ENCODE data around the gene TSC22D4. TPM values are rescaled to one million over a fixed set of nuclear protein-coding genes. Genes with fewer than 3 reads are reported as not detected.

Gene TSC22D4
- 35.5 and 37.9 TPM in 2 replicates for total RNA-seq

DNA sequence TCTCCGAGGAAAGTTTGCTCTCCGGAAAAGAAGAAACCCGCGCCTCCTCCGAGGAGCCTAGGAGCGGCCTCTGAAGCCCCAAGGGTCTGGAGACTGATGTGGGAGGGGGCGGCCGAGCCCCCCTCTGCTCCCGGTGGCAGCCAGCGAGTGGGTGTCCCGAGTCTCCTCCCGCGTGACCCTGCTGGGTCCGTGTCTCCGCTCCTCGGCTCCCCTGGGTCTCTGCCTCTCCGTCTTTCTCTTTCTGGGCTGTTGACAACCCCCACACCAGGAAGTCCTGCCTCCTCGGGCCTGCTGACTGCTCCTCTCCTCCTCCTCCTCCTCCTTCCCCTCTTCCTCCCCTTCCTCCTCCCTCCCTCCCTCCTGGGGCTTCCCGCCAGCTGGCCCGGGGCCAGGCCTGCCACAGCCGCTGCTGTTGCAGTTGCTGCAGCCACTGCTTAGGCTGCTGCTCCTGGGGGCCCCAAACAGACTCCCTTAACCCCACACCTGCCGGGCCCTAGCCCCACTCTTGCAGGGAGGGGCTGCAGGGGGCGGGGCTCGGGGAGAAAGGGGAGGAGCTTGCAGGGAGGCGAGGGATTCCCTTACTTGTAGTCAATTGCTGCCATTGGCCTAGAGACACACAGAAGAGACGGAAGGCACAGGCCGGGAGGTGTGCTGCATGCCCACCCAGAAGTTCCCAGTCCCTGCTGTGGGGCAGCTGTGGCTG lies at the start of gene TSC22D4:
TSS of gene TSC22D4 (minus strand) at position 257 of the 703 bp plus-strand sequence. CDS start 1,176 bp downstream, outside the sequence.

DNA sequence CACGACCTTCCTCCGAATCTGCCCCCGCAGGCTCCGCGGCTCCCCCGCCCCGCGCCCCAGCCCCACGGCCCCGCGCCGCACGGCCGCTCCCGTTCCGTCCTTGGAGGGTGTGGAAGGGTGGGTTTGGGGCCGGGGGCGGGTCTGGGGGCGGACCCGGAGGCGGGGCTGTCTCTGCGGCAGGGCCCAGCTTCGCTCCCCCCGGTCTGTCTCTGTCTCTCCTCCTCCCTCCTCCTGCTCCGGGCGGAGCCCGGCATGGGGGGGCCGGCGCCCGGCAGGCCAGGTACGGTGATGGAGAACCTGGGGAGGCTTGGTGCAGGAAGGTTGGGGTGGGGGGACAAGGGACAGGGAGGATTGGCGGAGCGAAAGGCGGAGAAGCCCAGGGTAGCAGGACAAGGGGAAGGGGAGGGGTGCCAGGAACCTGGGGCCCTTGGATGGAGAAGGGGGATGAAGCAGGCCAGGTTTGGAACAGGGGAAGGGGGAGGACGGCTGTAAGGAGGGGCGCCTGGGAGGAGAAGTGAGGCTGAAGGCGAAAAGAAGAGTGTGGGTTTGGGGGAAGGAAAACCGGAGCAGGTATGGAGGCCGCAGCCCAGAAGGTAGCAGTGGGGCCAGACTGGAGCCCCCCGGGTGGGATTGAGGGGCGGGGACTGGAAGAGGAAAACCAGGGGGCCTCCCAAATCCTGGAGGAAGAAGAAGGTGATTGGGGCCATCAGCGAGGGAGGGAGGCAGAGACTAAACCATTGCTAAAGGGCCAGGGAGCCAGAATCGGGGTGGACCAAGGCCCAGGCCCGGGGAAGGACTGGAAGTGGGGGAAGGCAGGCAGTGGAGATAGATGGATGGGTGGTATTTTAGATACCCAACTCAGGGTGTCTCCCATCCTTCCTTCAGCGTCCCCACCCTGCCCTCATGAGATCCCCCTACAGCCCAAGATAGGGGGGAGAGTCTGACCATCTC lies 5.0 kb upstream of the TSC22D4 start, which contains the start of gene NYAP1:
TSS of gene NYAP1 (plus strand) at position 206 of the 951 bp plus-strand sequence. CDS start 1,385 bp downstream, outside the sequence.

DNA sequence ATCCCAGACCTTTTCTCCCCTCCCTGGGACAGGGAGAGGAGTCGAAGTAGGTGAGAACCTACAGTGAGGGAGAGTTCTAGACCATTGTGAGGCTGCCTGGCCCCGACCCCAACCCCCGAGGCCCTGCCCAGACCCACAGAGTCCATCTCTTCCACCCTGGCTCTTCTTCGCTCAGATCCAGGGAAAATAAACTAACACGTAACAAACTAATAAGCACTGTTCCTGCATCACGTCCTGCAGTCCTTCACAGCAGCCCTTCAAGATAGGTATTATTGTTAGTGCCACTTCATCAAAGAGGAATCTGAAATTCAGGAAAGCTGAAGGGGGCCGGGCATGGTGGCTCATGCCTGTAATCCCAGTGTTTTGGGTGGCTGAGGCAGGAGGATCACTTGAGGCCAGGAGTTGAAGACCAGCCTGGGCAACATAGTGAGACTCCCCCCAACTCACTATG lies 14.8 kb downstream of the TSC22D4 start, which contains the start of gene SPACDR:
TSS of gene SPACDR (minus strand) at position 51 of the 451 bp plus-strand sequence. CDS start 235 bp downstream, outside the sequence.

DNA sequence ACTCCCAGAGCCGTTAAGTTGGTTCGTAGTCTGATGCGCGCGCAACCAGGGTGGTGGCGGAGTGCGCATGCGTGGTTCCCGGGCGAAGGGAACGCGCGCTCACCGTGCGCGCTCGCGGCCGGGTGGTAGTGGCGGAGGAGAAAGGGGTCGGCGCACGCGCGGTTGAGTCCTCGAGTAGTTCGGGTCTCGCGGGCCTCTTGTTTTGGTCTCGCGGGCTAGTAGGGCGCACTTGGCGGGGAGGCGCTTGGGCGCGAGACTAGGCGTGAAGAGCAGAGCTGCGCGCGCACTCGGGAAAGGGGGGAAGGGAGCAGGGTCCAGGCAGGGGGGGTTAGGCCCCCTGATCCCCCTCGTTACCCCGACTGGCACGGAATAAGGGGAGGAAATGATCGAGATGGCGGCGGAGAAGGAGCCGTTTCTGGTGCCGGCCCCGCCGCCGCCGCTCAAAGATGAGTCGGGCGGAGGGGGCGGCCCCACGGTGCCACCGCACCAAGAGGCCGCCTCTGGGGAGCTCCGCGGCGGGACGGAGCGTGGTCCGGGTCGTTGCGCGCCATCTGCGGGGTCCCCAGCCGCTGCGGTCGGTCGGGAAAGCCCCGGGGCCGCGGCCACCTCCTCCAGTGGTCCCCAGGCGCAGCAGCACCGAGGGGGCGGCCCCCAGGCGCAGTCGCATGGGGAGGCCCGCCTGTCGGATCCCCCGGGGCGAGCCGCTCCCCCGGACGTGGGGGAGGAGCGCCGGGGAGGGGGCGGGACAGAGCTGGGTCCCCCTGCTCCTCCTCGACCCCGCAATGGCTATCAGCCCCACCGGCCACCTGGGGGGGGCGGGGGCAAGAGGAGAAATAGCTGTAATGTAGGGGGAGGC lies 49.1 kb downstream of the TSC22D4 start, which contains the start of gene MEPCE:
TSS of gene MEPCE (plus strand) at position 195 of the 856 bp plus-strand sequence. CDS start at position 383, 188 bp downstream.

DNA sequence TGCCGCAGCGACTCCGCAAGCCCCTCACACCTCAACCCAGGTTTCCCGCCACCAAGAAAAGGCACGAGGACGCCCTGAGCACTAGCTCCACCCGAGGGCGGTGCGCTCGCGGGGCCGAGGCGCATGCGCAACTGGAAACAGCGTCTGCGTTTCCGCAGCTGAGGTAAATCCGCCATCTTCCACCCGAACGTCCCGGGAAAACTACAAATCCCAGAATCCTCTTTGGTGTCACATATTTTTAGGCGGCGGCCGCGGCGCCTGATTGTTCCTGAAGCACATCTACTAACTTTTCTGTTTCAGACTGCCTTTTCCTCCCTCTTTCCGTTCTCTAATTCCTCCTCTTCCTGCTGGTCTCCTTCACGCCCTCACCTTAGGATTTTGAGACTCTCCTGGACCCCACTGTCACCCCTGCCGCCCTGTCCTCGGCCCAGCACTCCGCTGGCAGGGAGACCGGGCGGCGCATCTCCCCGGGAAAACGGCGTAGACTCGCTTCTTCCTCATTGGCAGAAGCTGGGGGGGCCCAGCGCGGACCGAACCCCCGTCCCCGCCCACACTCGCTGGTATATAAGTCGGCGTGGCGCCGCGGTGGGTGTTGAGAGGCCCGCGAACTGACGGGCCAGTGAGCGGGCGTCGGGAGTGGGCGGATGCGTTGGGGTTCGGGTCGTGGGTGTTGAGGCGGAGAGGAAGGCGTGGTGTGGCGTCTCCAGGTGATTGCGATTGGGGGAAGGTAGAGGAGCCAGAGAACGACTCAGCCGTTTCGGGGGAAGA lies 50.6 kb downstream of the TSC22D4 start, which contains the start of gene ZCWPW1:
TSS of gene ZCWPW1 (minus strand) at position 505 of the 768 bp plus-strand sequence. CDS start 8,054 bp downstream, outside the sequence.

Other genes with a start within 250 kb of the TSC22D4 start
- gene SPDYE3, start 171.5 kb downstream of the TSC22D4 start, total RNA-seq, result not detected in 2 replicates
- 7.0 and 19.8 TPM in 2 replicates for gene PILRB, start 121.1 kb downstream of the TSC22D4 start, total RNA-seq
- not detected in 2 replicates for gene PILRA, start 105.7 kb downstream of the TSC22D4 start, total RNA-seq
- gene ZCWPW1, start 50.5 kb downstream of the TSC22D4 start, total RNA-seq, result 0.43 and 0.88 TPM in 2 replicates
- gene MEPCE, start 49.4 kb downstream of the TSC22D4 start, total RNA-seq, result 26.9 and 43.7 TPM in 2 replicates
- 15.3 and 27.5 TPM in 2 replicates for gene PPP1R35, start 42.7 kb downstream of the TSC22D4 start, total RNA-seq
- gene SPACDR, start 15.0 kb downstream of the TSC22D4 start, total RNA-seq, result 0.72 and 0.88 TPM in 2 replicates
- gene NYAP1, start 4.7 kb upstream of the TSC22D4 start, total RNA-seq, result 0.72 and 1.8 TPM in 2 replicates
- gene AGFG2, start 60.0 kb upstream of the TSC22D4 start, total RNA-seq, result 7.0 and 13.9 TPM in 2 replicates
- 0.72 TPM in 1 of 2 replicates, not detected in the other for gene SAP25, start 94.7 kb upstream of the TSC22D4 start, total RNA-seq
- 32.8 and 52.5 TPM in 2 replicates for gene LRCH4, start 106.9 kb upstream of the TSC22D4 start, total RNA-seq
- 0.66 and 0.86 TPM in 2 replicates for gene FBXO24, start 107.1 kb upstream of the TSC22D4 start, total RNA-seq
- gene PCOLCE, start 123.1 kb upstream of the TSC22D4 start, total RNA-seq, result 109 and 167 TPM in 2 replicates
- 7.0 and 9.0 TPM in 2 replicates for gene MOSPD3, start 133.3 kb upstream of the TSC22D4 start, total RNA-seq
- gene TFR2, start 162.3 kb upstream of the TSC22D4 start, total RNA-seq, result 0.44 TPM in 1 of 2 replicates, not detected in the other
- gene ACTL6B, start 177.2 kb upstream of the TSC22D4 start, total RNA-seq, result not detected in 2 replicates
- 152 and 165 TPM in 2 replicates for gene GNB2, start 194.5 kb upstream of the TSC22D4 start, total RNA-seq
- 16.6 and 20.6 TPM in 2 replicates for gene GIGYF1, start 215.0 kb upstream of the TSC22D4 start, total RNA-seq
- gene POP7, start 226.9 kb upstream of the TSC22D4 start, total RNA-seq, result 19.5 and 57.0 TPM in 2 replicates
- not detected in 2 replicates for gene EPO, start 241.3 kb upstream of the TSC22D4 start, total RNA-seq

All from placental pericyte (primary cell).